GM23248 (cell line): ENCODE measurements around the gene BCAP31. TPM values are rescaled to one million over a fixed set of nuclear protein-coding genes. Genes with fewer than 3 reads are reported as not detected.

Source experiments
- DNase-seq: peaks from one replicate; pipeline ENCODE4 v3.0.0-alpha.2; 2015
- H2AFZ ChIP-seq: fragments of 200-600 bp; sonication (generic); 2 replicates; pipeline ENCODE4 v1.6.1; 2016; ENCODE audit warnings: antibody characterized with exemption
- H3F3A ChIP-seq: fragments of 200-600 bp; sonication (generic); 2 replicates; pipeline ENCODE4 v1.6.1; 2016; ENCODE audit warnings: mild to moderate bottlenecking, antibody characterized with exemption, mixed run types; ENCODE audit not compliant: insufficient read depth
- H3K27ac ChIP-seq: fragments of 200-600 bp; sonication (generic); 2 replicates; pipeline ENCODE4 v1.5.1; 2016; ENCODE audit warnings: mild to moderate bottlenecking
- H3K27me3 ChIP-seq: fragments of 200-600 bp; sonication (generic); replicated peaks from 2 replicates; pipeline ENCODE4 v1.6.1; 2016; ENCODE audit warnings: mild to moderate bottlenecking; ENCODE audit not compliant: insufficient read depth
- H3K36me3 ChIP-seq: fragments of 200-600 bp; sonication (generic); 2 replicates; pipeline ENCODE4 v1.6.1; 2016; ENCODE audit warnings: low read depth, mild to moderate bottlenecking
- H3K4me1 ChIP-seq: fragments of 200-600 bp; sonication (generic); 2 replicates; pipeline ENCODE4 v1.6.1; 2016; ENCODE audit warnings: mild to moderate bottlenecking; ENCODE audit not compliant: insufficient read depth
- H3K4me2 ChIP-seq: fragments of 200-600 bp; sonication (generic); one replicate; pipeline ENCODE4 v1.6.1; 2016; ENCODE audit warnings: mild to moderate bottlenecking; ENCODE audit not compliant: unreplicated experiment
- H3K4me3 ChIP-seq: fragments of 200-600 bp; sonication (generic); 2 replicates; pipeline ENCODE4 v1.5.1; 2016; ENCODE audit warnings: mild to moderate bottlenecking
- H3K79me2 ChIP-seq: fragments of 200-600 bp; sonication (generic); 2 replicates; pipeline ENCODE4 v1.6.1; 2016; ENCODE audit warnings: mild to moderate bottlenecking; ENCODE audit not compliant: insufficient read depth
- H3K9ac ChIP-seq: fragments of 200-600 bp; sonication (generic); 2 replicates; pipeline ENCODE4 v1.6.1; 2016; ENCODE audit warnings: mild to moderate bottlenecking
- H3K9me2 ChIP-seq: fragments of 200-600 bp; sonication (generic); 2 replicates; pipeline ENCODE4 v1.6.1; 2016; ENCODE audit warnings: mixed run types, mild to moderate bottlenecking, moderate library complexity; ENCODE audit not compliant: insufficient read depth
- H3K9me3 ChIP-seq: fragments of 200-600 bp; sonication (generic); one replicate; pipeline ENCODE4 v1.6.1; 2017; ENCODE audit warnings: low read depth
- H4K20me1 ChIP-seq: fragments of 200-600 bp; sonication (generic); 2 replicates; pipeline ENCODE4 v1.6.0; 2016; ENCODE audit not compliant: insufficient read depth
- EZH2 ChIP-seq: fragments of 200-600 bp; sonication (generic); IDR thresholded peaks from 2 replicates; pipeline ENCODE4 v1.6.1; 2018; ENCODE audit warnings: antibody characterized with exemption, mild to moderate bottlenecking; ENCODE audit not compliant: insufficient read depth, poor library complexity, severe bottlenecking
- EZH2phosphoT487 ChIP-seq: fragments of 200-600 bp; sonication (generic); IDR thresholded peaks from 2 replicates; pipeline ENCODE4 v1.6.1; 2018; ENCODE audit warnings: antibody characterized with exemption, moderate library complexity, mild to moderate bottlenecking, low read depth; ENCODE audit not compliant: insufficient read depth
- WGBS, 2 experiments: methylation state at CpG; one replicate each; pipeline ENCODE4 v1.1.6; 2015 to 2017; ENCODE audit warnings: low lambda C conversion rate in 2 of 2, low coverage in 1 of 2; ENCODE audit errors: missing lambda C conversion rate in 2 of 2; 5-methylcytosine and 5-hydroxymethylcytosine counted together
- in situ Hi-C: fragments of 300-500 bp; cut with MboI; formaldehyde crosslinking; loops from 2 replicates; pipeline ENCODE4 v1.15.0; 2020
- polyA plus RNA-seq: library from polyadenylated mRNA; unstranded; fragments of >200 nt; fragmentation: Nextera tagmentation; extraction: Ambion mirVana; gene quantifications from 2 replicates; pipeline ENCODE4 v1.2.1, GENCODE V29; 2016
- total RNA-seq: library from RNA; depleted of rRNA; stranded (reverse); fragments of >200 nt; shearing (Covaris generic); gene quantifications from 2 replicates; pipeline ENCODE4 v1.2.3, GENCODE V29; 2014

The BCAP31 gene
- total and polyA plus RNA-seq, 2 experiments from 2014 or later, result 180 to 317 TPM

GRCh38 chrX:153764786-153765137 lies 40.6 kb upstream of the BCAP31 start:
- no peak overlapping the region for H2AFZ ChIP-seq
- H3K9ac ChIP-seq, result peak overlapping the region; percentile 73
- peaks cover 5% of the 10 kb centered on the region; the same call in 1 of the 2 replicates for H3K4me1 ChIP-seq
- H3F3A ChIP-seq, result no peaks in the 10 kb centered on the region
- H3K9me2 ChIP-seq, result no peaks in the 10 kb centered on the region
- peak overlapping the region; percentile 71; the same call in 1 of the 2 replicates for H3K27ac ChIP-seq
- H3K4me3 ChIP-seq, result peak overlapping the region; percentile 73
- whole genome bisulfite sequencing, 2 experiments, result 15 to 41% methylated on average over 4 to 7 of the region's 7 CpGs
- no peaks in the 10 kb centered on the region for H3K36me3 ChIP-seq
- H3K4me2 ChIP-seq, result peak overlapping the region; percentile 73
- no peak for TF ChIP-seq EZH2
- no peak for TF ChIP-seq EZH2phosphoT487
- in situ Hi-C loops, result no loop called here
- H3K79me2 ChIP-seq, result peaks cover 11% of the 10 kb centered on the region
- H3K9me3 ChIP-seq, result no peaks in the 10 kb centered on the region
- H3K27me3 ChIP-seq, result no peaks in the 10 kb centered on the region
- DNase-seq, result no peak
- no peaks in the 10 kb centered on the region for H4K20me1 ChIP-seq

- Histone ChIP-seq H3F3A (no peaks in the 10 kb centered on the region), H3K36me3 (no peaks in the 10 kb centered on the region), H3K4me1 (peaks cover 5% of the 10 kb centered on the region; the same call in 1 of the 2 replicates), H3K27me3 (no peaks in the 10 kb centered on the region), H3K9ac (peak within 1 kb of the TSS; percentile 73), H3K27ac (peak within 1 kb of the TSS; percentile 71; the same call in 1 of the 2 replicates), H3K9me3 (no peaks in the 10 kb centered on the region), H2AFZ (peak within 1 kb of the TSS; percentile 58; the same call in 1 of the 2 replicates), H3K4me2 (peak within 1 kb of the TSS; percentile 73), H3K9me2 (no peaks in the 10 kb centered on the region), H3K4me3 (peak within 1 kb of the TSS; percentile 73), H4K20me1 (no peaks in the 10 kb centered on the region), H3K79me2 (peaks cover 11% of the 10 kb centered on the region)
- TF ChIP-seq EZH2phosphoT487, result no peak
- no peak for TF ChIP-seq EZH2
- WGBS, 2 experiments, result 0 to 12% methylated on average over 8 to 15 of the region's 26 CpGs
- in situ Hi-C loops, result no loop called here
- peak; percentile 88 for DNase-seq
Observed at GRCh38 chrX:153763989-153764755, 40.0 kb upstream of the BCAP31 start, which contains the start of gene PLXNB3. Gene PLXNB3, plus strand, starts transcription at chrX:153764249. Its CDS starts 1,287 bp downstream, at chrX:153765536.

GRCh38 chrX:153763298-153763932 lies 39.2 kb upstream of the BCAP31 start:
- no peaks in the 10 kb centered on the region for H4K20me1 ChIP-seq
- in situ Hi-C loops, result no loop called here
- no peak overlapping the region for H3K4me3 ChIP-seq
- no peak overlapping the region for H3K27ac ChIP-seq
- no peak for DNase-seq
- no peak overlapping the region for H2AFZ ChIP-seq
- H3K36me3 ChIP-seq, result no peaks in the 10 kb centered on the region
- 88 to 91% methylated on average over 16 to 18 of the region's 18 CpGs for WGBS, 2 experiments
- no peak overlapping the region for H3K9ac ChIP-seq
- peaks cover 5% of the 10 kb centered on the region; the same call in 1 of the 2 replicates for H3K4me1 ChIP-seq
- H3K4me2 ChIP-seq, result no peak overlapping the region
- H3F3A ChIP-seq, result no peaks in the 10 kb centered on the region
- TF ChIP-seq EZH2phosphoT487 (no peak), EZH2 (no peak)
- H3K27me3 ChIP-seq, result no peaks in the 10 kb centered on the region
- no peaks in the 10 kb centered on the region for H3K9me3 ChIP-seq
- H3K79me2 ChIP-seq, result peaks cover 11% of the 10 kb centered on the region
- H3K9me2 ChIP-seq, result no peaks in the 10 kb centered on the region

GRCh38 chrX:153762626-153763173 lies 38.5 kb upstream of the BCAP31 start:
- Histone ChIP-seq H3K27ac (no peak overlapping the region), H3K9me2 (no peaks in the 10 kb centered on the region), H3F3A (no peaks in the 10 kb centered on the region), H3K9me3 (no peaks in the 10 kb centered on the region), H3K79me2 (peaks cover 11% of the 10 kb centered on the region), H3K9ac (no peak overlapping the region), H3K27me3 (no peaks in the 10 kb centered on the region), H4K20me1 (no peaks in the 10 kb centered on the region), H2AFZ (no peak overlapping the region), H3K4me1 (peaks cover 5% of the 10 kb centered on the region; the same call in 1 of the 2 replicates), H3K4me2 (no peak overlapping the region), H3K36me3 (no peaks in the 10 kb centered on the region), H3K4me3 (no peak overlapping the region)
- in situ Hi-C loops, result no loop called here
- no peak for TF ChIP-seq EZH2
- TF ChIP-seq EZH2phosphoT487, result no peak
- WGBS, 2 experiments, result 77 to 78% methylated on average over 11 to 12 of the region's 14 CpGs
- no peak for DNase-seq
